Endothelial cell of umbilical vein (primary cell): ENCODE measurements around the gene PRPF31. TPM values are rescaled to one million over a fixed set of nuclear protein-coding genes. Genes with fewer than 3 reads are reported as not detected.

Experiments
- BruUV-seq: library from RNA; stranded (reverse); fragments of 400-500 nt; replicated peaks from 2 replicates; lab custom pipeline; 2021; lab: Mats Ljungman, UMichigan
- CTCF ChIA-PET: fragments of 300-600, 350-600 bp; sonication (Branson Sonifier 250); formaldehyde crosslinking; loops from one replicate; lab custom pipeline; 2021; ENCODE audit warnings: antibody characterized with exemption, inconsistent platforms; lab: Charles Lee
- POLR2A ChIA-PET: fragments of 300-600, 350-600 bp; sonication (Branson Sonifier 250); formaldehyde crosslinking; loops from one replicate; lab custom pipeline; 2021; ENCODE audit warnings: antibody characterized with exemption, inconsistent platforms; lab: Charles Lee
- DNase-seq: peaks from one replicate; pipeline ENCODE4 v3.0.0-alpha.2; 2011; ENCODE audit warnings: low read depth, low spot score
- FAIRE-seq: peaks from 2 replicates; lab custom pipeline; 2011; peaks lifted over from hg19 to GRCh38; lab: Jason Lieb, UNC
- H2AFZ ChIP-seq: 2 replicates; pipeline ENCODE4 v1.6.0; 2012; ENCODE audit warnings: low read depth, low read length, control low read depth, inconsistent platforms
- H3K27ac ChIP-seq: 2 replicates; pipeline ENCODE4 v1.5.1; 2011; ENCODE audit warnings: low read depth, mild to moderate bottlenecking, control low read depth, low read length, moderate library complexity; ENCODE audit not compliant: insufficient read depth
- H3K27me3 ChIP-seq, 2 experiments: 2 replicates each; pipeline versions ENCODE4 v1.6.0 to v1.6.1; 2011; ENCODE audit warnings: low read length in 2 of 2, mixed read lengths in 1 of 2; ENCODE audit not compliant: control insufficient read depth in 2 of 2, insufficient read depth in 2 of 2
- H3K36me3 ChIP-seq, 2 experiments: 2 replicates in 1 of 2; 3 replicates in 1 of 2; pipeline ENCODE4 v1.5.1; 2011; ENCODE audit warnings: low read length in 2 of 2, mild to moderate bottlenecking in 1 of 2, moderate library complexity in 1 of 2; ENCODE audit not compliant: control insufficient read depth in 2 of 2, insufficient read depth in 2 of 2; ENCODE audit errors: extremely low read depth in 1 of 2
- H3K4me1 ChIP-seq: 3 replicates; pipeline ENCODE4 v1.5.1; 2011; ENCODE audit warnings: mild to moderate bottlenecking, low read length; ENCODE audit not compliant: control insufficient read depth, insufficient read depth; ENCODE audit errors: extremely low read depth
- H3K4me2 ChIP-seq: 2 replicates; pipeline ENCODE4 v1.6.1; 2011; ENCODE audit warnings: low read length, control low read depth, mixed read lengths; ENCODE audit not compliant: insufficient read depth
- H3K4me3 ChIP-seq, 3 experiments: fragments of 200-600 bp in 1 of 3; sonication (generic), shearing (Covaris generic) in 1 of 3; replicated peaks in 1 of 3; 2 replicates each; pipeline ENCODE4 v1.5.1; 2011 to 2016; ENCODE audit warnings: control low read depth in 3 of 3, low read length in 3 of 3, mild to moderate bottlenecking in 2 of 3, inconsistent platforms in 1 of 3, low read depth in 1 of 3, moderate library complexity in 1 of 3; ENCODE audit not compliant: insufficient read depth in 1 of 3
- H3K79me2 ChIP-seq: 2 replicates; pipeline ENCODE4 v1.6.0; 2012; ENCODE audit warnings: low read length, inconsistent platforms; ENCODE audit not compliant: control insufficient read depth, insufficient read depth
- H3K9ac ChIP-seq: replicated peaks from 2 replicates; pipeline ENCODE3; 2011; ENCODE audit warnings: low read length, control low read depth; ENCODE audit not compliant: insufficient read depth; ENCODE audit errors: extremely low read depth
- H3K9me1 ChIP-seq: replicated peaks from 3 replicates; pipeline ENCODE4 v1.6.0; 2011; ENCODE audit warnings: mild to moderate bottlenecking, low read length; ENCODE audit not compliant: control insufficient read depth, insufficient read depth; ENCODE audit errors: extremely low read depth
- H3K9me3 ChIP-seq: replicated peaks from 2 replicates; pipeline ENCODE4 v1.5.1; 2012; ENCODE audit warnings: low read length, inconsistent platforms; ENCODE audit not compliant: control insufficient read depth, insufficient read depth
- H4K20me1 ChIP-seq: replicated peaks from 2 replicates; pipeline ENCODE3; 2011; ENCODE audit warnings: mild to moderate bottlenecking, low read length; ENCODE audit not compliant: control insufficient read depth, insufficient read depth; ENCODE audit errors: extremely low read depth
- EZH2 ChIP-seq: IDR thresholded peaks from 2 replicates; pipeline ENCODE4 v1.6.1; 2012; ENCODE audit warnings: borderline replicate concordance, low read depth, mild to moderate bottlenecking, moderate library complexity, low read length, inconsistent platforms; ENCODE audit not compliant: severe bottlenecking
- FOS ChIP-seq: IDR thresholded peaks from 2 replicates; pipeline ENCODE4 v1.6.1; 2011; ENCODE audit warnings: mild to moderate bottlenecking, low read length, moderate library complexity, borderline replicate concordance; ENCODE audit not compliant: insufficient read depth
- GATA2 ChIP-seq: IDR thresholded peaks from 2 replicates; pipeline ENCODE4 v1.7.0; 2011; ENCODE audit warnings: low read depth, mild to moderate bottlenecking, moderate library complexity, mixed read lengths, low read length; ENCODE audit not compliant: insufficient read length, insufficient read depth
- JUN ChIP-seq: IDR thresholded peaks from 2 replicates; pipeline ENCODE4 v1.6.1; 2011; ENCODE audit warnings: borderline replicate concordance, low read depth; ENCODE audit not compliant: insufficient read length, insufficient read depth
- MAX ChIP-seq: IDR thresholded peaks from 2 replicates; pipeline ENCODE4 v1.6.1; 2011; ENCODE audit not compliant: insufficient read depth, insufficient read length
- MYC ChIP-seq: IDR thresholded peaks from one replicate; pipeline ENCODE4 v1.6.1; 2011; ENCODE audit warnings: mild to moderate bottlenecking, low read depth, low read length
- POLR2A ChIP-seq: IDR thresholded peaks from 2 replicates; pipeline ENCODE4 v1.6.1; 2012; ENCODE audit warnings: low read depth, mild to moderate bottlenecking, control low read depth, low read length
- POLR2AphosphoS5 ChIP-seq: IDR thresholded peaks from 2 replicates; pipeline ENCODE4 v1.6.1; 2012; ENCODE audit warnings: low read depth, mild to moderate bottlenecking, control low read depth, low read length, moderate library complexity; ENCODE audit not compliant: insufficient read depth
- dilution Hi-C: fragments of 300-500 bp; cut with MboI; formaldehyde crosslinking; loops from one replicate; pipeline ENCODE4 v1.15.0; 2019; ENCODE audit warnings: low sequenced_read_pairs; ENCODE audit not compliant: extremely low pct_ligation_motif_present
- intact Hi-C: fragments of 100-400 bp; cut with micrococcal nuclease; formaldehyde crosslinking; loops from one replicate; pipeline ENCODE4 v1.10.0; 2022
- polyA plus RNA-seq, 4 experiments: library from polyadenylated mRNA; depleted of rRNA in 3 of 4; stranded (reverse) in 3 of 4; unstranded in 1 of 4; fragments of >200 nt; gene quantifications; 2 replicates each; pipeline versions ENCODE4 v1.2.1 to v1.2.3, GENCODE V29; 2011 to 2012; ENCODE audit warnings: missing spikeins in 1 of 4
- total RNA-seq: library from RNA; stranded (reverse); gene quantifications from 2 replicates; pipeline ENCODE4 v1.2.3, GENCODE V29; 2021
- TF ChIP-seq, protein P1 (sequence below), 2 donors: IDR thresholded peaks; 1 replicate in 1 of 2; 2 replicates in 1 of 2; pipeline ENCODE4 v1.5.1; 2011; ENCODE audit warnings: low read length in 2 of 2, mild to moderate bottlenecking in 2 of 2, moderate library complexity in 2 of 2, control low read depth in 1 of 2, inconsistent platforms in 1 of 2, low read depth in 1 of 2; ENCODE audit not compliant: insufficient read depth in 1 of 2; ENCODE audit errors: extremely low read depth in 1 of 2

The PRPF31 gene
- total and polyA plus RNA-seq, 2 donors (not counting 3 experiments of a cell fraction or from before 2014, with no cell fraction given): 76.2 to 101 TPM

DNA sequence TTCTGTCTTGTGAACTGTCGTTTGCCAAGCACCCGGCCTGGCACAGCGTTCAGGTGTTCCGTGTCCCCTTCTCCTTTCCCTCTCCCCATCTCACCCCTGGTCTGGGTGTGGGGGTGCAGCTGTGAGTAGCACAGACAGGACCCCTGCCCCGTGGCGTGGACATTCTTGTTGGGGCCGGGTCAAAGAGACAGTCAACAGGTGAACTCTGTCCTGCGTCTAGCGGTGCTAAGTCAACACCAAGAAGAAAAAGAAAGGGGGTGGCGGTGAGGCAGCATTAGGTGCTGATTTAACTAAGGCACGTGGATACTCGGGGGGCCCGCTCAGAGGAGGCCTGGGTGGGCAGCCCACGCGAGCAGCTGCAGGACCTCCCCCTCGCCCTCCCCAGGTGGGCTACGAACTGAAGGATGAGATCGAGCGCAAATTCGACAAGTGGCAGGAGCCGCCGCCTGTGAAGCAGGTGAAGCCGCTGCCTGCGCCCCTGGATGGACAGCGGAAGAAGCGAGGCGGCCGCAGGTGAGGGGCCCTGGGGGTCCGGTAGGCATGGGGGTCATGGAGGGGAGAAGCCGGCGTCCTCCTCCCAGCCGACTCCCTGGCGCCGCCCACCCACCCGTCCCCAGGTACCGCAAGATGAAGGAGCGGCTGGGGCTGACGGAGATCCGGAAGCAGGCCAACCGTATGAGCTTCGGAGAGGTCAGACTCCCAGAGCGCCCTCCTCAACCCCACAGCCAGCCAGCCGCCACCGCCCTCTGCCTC lies 12.3 kb downstream of the PRPF31 start:
- Histone ChIP-seq H3K4me1 (no peaks in the 10 kb centered on the region), H3K79me2 (no peaks in the 10 kb centered on the region), H3K36me3 (peaks cover 12 to 50% of the 10 kb centered on the region in 2 experiments), H3K4me3 (no peak overlapping the region), H3K27me3 (no peaks in the 10 kb centered on the region), H4K20me1 (no peaks in the 10 kb centered on the region), H3K27ac (no peak overlapping the region), H3K9ac (no peak overlapping the region), H3K4me2 (no peak overlapping the region), H2AFZ (no peak overlapping the region), H3K9me1 (no peaks in the 10 kb centered on the region), H3K9me3 (no peaks in the 10 kb centered on the region)
- DNase-seq (no peak), FAIRE-seq (no peak)
- ChIA-PET POLR2A (no interaction called here), CTCF (no interaction called here)
- dilution Hi-C loops (no loop called here), intact Hi-C loops (no loop called here)
- TF ChIP-seq POLR2AphosphoS5 (no peak), FOS (no peak), MAX (no peak)
- TF ChIP-seq, protein P1, sequence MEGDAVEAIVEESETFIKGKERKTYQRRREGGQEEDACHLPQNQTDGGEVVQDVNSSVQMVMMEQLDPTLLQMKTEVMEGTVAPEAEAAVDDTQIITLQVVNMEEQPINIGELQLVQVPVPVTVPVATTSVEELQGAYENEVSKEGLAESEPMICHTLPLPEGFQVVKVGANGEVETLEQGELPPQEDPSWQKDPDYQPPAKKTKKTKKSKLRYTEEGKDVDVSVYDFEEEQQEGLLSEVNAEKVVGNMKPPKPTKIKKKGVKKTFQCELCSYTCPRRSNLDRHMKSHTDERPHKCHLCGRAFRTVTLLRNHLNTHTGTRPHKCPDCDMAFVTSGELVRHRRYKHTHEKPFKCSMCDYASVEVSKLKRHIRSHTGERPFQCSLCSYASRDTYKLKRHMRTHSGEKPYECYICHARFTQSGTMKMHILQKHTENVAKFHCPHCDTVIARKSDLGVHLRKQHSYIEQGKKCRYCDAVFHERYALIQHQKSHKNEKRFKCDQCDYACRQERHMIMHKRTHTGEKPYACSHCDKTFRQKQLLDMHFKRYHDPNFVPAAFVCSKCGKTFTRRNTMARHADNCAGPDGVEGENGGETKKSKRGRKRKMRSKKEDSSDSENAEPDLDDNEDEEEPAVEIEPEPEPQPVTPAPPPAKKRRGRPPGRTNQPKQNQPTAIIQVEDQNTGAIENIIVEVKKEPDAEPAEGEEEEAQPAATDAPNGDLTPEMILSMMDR (IDR thresholded peaks at IDR 0.05; ENCODE audit: extremely low read depth in 1 of 2, insufficient read depth in 1 of 2, low read depth in 1 of 2, low read length in 2 of 2): no peak
- BruUV-seq: no TSS peak

GRCh38 chr19:54128441-54128725 lies 12.8 kb downstream of the PRPF31 start:
- BruUV-seq: no TSS peak
- H3K4me2 ChIP-seq: no peak overlapping the region
- TF ChIP-seq EZH2: no peak
- TF ChIP-seq, protein P1 (IDR thresholded peaks at IDR 0.05; ENCODE audit: extremely low read depth in 1 of 2, insufficient read depth in 1 of 2, low read depth in 1 of 2, low read length in 2 of 2): no peak
- TF ChIP-seq FOS: no peak
- no peak for TF ChIP-seq POLR2AphosphoS5
- no peak for TF ChIP-seq POLR2A
- no peak for TF ChIP-seq JUN
- TF ChIP-seq GATA2: no peak
- TF ChIP-seq MAX: no peak
- no peak for TF ChIP-seq MYC
- dilution Hi-C loops (no loop called here), intact Hi-C loops (no loop called here)
- POLR2A ChIA-PET: no interaction called here
- H3K27ac ChIP-seq: no peak overlapping the region
- DNase-seq (no peak), FAIRE-seq (no peak)
- no peaks in the 10 kb centered on the region for H3K4me1 ChIP-seq
- no peak overlapping the region for H3K4me3 ChIP-seq
- H3K27me3 ChIP-seq: no peaks in the 10 kb centered on the region
- no peaks in the 10 kb centered on the region for H3K9me1 ChIP-seq
- H3K79me2 ChIP-seq: no peaks in the 10 kb centered on the region
- peaks cover 9 to 45% of the 10 kb centered on the region in 2 experiments for H3K36me3 ChIP-seq
- no peak overlapping the region for H3K9ac ChIP-seq
- no peak overlapping the region for H2AFZ ChIP-seq
- no peaks in the 10 kb centered on the region for H3K9me3 ChIP-seq
- CTCF ChIA-PET: no interaction called here
- H4K20me1 ChIP-seq: no peaks in the 10 kb centered on the region
